MCF 10A (cell line): ENCODE measurements around the gene FBLN2. TPM values are rescaled to one million over a fixed set of nuclear protein-coding genes. Genes with fewer than 3 reads are reported as not detected.

Experiments
- BruUV-seq: library from RNA; stranded (reverse); fragments of 400-500 nt; replicated peaks from 2 replicates; lab custom pipeline; 2021; lab: Mats Ljungman, UMichigan
- CTCF ChIA-PET: fragments of 300-600 bp; sonication (Branson Sonifier 250); formaldehyde crosslinking; extraction: SDS; loops from one replicate; lab custom pipeline; 2021; ENCODE audit warnings: antibody characterized with exemption, inconsistent platforms; lab: Yijun Ruan, JAX
- POLR2A ChIA-PET: fragments of 300-600, 350-650 bp; sonication (Branson Sonifier 250); formaldehyde crosslinking; extraction: SDS; loops from one replicate; lab custom pipeline; 2020; ENCODE audit warnings: antibody characterized with exemption, inconsistent platforms; lab: Yijun Ruan, JAX
- DNase-seq: peaks from one replicate; pipeline ENCODE4 v3.0.0-alpha.2; 2018; ENCODE audit not compliant: unreplicated experiment
- H3K27ac Mint-ChIP-seq: one replicate; pipeline ENCODE4 v1.8.0; 2022; ENCODE audit warnings: mild to moderate bottlenecking, low read depth, mixed read lengths; ENCODE audit not compliant: unreplicated experiment
- H3K27me3 Mint-ChIP-seq: one replicate; pipeline ENCODE4 v1.8.0; 2022; ENCODE audit warnings: mixed read lengths; ENCODE audit not compliant: insufficient read depth, unreplicated experiment
- H3K36me3 Mint-ChIP-seq: one replicate; pipeline ENCODE4 v1.8.0; 2022; ENCODE audit warnings: mild to moderate bottlenecking, moderate library complexity, mixed read lengths; ENCODE audit not compliant: insufficient read depth, unreplicated experiment
- H3K4me1 Mint-ChIP-seq: one replicate; pipeline ENCODE4 v1.8.0; 2022; ENCODE audit warnings: mixed read lengths; ENCODE audit not compliant: insufficient read depth, unreplicated experiment
- H3K4me3 Mint-ChIP-seq: one replicate; pipeline ENCODE4 v1.8.0; 2022; ENCODE audit warnings: mild to moderate bottlenecking, moderate library complexity, mixed read lengths; ENCODE audit not compliant: unreplicated experiment
- H3K9me3 Mint-ChIP-seq: one replicate; pipeline ENCODE4 v1.8.0; 2022; ENCODE audit warnings: mixed read lengths; ENCODE audit not compliant: unreplicated experiment
- intact Hi-C: fragments of 100-400 bp; cut with micrococcal nuclease; formaldehyde crosslinking; loops from 2 replicates; pipeline ENCODE4 v1.14.1; 2022
- total RNA-seq: library from RNA; stranded (reverse); gene quantifications from 2 replicates; pipeline ENCODE4 v1.2.3, GENCODE V29; 2022
- TF ChIP-seq, protein P1 (sequence below): fragments of 200-600 bp; IDR thresholded peaks from one replicate; pipeline ENCODE4 v1.8.0; 2022; ENCODE audit warnings: antibody characterized with exemption, mild to moderate bottlenecking; ENCODE audit not compliant: unreplicated experiment

The FBLN2 gene
- total RNA-seq, 1 experiment from 2014 or later: not detected

DNA sequence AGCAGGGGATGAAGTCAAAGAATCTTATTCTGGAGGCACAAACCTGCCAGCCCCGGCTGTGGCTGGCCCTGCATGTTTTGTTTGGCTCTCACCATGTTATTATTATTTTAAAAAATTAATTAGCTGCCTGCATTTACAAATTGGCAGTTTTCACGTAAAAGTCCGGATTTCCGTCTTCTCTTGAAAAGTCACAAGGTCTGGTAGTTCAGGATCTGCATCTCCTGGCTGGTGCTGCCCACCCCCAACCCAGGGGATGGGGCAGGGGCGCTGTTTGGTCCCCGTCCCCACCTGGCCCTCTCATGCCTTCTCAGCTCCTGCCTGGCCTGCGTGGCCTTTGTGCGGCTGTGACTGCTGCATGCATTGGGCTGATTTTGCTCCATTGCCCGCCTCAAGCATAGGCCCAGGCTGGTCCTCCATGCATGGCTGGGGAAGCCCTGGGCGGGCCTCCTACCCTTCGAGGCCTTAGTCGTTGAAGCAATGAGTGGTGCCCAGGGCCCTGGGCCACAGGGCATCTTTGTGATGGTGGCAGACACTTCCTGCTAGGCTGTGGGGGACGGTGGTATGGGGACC lies 2.0 kb downstream of the FBLN2 start:
- Mint-ChIP-seq H3K27ac (no peak overlapping the region), H3K4me3 (no peak overlapping the region), H3K4me1 (peaks cover 9% of the 10 kb centered on the region), H3K27me3 (no peaks in the 10 kb centered on the region), H3K36me3 (peaks cover 6% of the 10 kb centered on the region), H3K9me3 (no peaks in the 10 kb centered on the region)
- TF ChIP-seq, protein P1, sequence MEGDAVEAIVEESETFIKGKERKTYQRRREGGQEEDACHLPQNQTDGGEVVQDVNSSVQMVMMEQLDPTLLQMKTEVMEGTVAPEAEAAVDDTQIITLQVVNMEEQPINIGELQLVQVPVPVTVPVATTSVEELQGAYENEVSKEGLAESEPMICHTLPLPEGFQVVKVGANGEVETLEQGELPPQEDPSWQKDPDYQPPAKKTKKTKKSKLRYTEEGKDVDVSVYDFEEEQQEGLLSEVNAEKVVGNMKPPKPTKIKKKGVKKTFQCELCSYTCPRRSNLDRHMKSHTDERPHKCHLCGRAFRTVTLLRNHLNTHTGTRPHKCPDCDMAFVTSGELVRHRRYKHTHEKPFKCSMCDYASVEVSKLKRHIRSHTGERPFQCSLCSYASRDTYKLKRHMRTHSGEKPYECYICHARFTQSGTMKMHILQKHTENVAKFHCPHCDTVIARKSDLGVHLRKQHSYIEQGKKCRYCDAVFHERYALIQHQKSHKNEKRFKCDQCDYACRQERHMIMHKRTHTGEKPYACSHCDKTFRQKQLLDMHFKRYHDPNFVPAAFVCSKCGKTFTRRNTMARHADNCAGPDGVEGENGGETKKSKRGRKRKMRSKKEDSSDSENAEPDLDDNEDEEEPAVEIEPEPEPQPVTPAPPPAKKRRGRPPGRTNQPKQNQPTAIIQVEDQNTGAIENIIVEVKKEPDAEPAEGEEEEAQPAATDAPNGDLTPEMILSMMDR: no peak
- ChIA-PET POLR2A (no interaction called here), CTCF (interaction anchor here (1.1 kb wide), 1 partner anchor 99 kb away, joined by 5 read pairs; no protein-coding TSS in a partner anchor)
- no TSS peak for BruUV-seq
- no peak for DNase-seq
- intact Hi-C loops: no loop called here

DNA sequence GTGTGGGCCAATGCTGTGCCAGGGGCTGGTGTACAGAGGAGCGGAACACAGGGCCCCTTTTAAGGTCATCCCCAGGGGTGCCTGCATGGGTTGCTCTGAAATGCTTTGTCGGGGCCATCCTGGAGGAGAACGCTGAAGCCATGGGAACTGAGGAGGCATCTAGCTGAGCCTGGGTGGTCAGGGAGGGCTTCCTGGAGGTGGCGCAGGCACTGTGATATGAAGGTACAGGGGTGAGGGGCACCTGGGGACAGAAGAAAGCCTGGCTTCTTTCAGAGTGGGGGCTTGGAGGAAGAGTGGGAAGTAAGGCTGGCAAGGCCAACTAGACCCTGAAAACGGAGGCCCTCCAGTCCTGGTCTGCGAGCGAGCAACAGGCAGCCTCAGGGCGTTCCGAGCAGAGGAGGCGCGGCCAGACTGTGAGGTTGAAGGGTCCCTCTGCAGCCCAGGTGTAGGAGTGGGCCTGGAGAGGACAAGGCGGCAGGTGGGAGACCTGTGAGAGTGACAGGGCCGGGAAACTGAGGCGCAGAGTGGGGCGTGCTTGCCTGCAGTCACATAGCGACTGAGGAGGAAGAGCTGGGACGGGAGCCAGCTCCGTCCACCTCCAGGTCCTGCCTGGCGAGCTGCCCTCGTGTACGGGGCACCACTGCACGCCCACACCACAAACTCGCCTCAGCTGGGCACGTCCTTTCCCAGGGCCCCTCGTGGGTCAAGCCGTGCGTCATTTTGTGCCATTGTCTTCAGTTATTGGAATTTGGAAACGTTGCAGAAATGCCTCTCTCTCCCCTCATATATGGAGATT lies 4.1 kb downstream of the FBLN2 start:
- Mint-ChIP-seq H3K9me3 (no peaks in the 10 kb centered on the region), H3K4me1 (peaks cover 5% of the 10 kb centered on the region), H3K36me3 (peaks cover 6% of the 10 kb centered on the region), H3K27me3 (no peaks in the 10 kb centered on the region), H3K27ac (no peak overlapping the region), H3K4me3 (no peak overlapping the region)
- no TSS peak for BruUV-seq
- POLR2A ChIA-PET: no interaction called here
- CTCF ChIA-PET: no interaction called here
- TF ChIP-seq, protein P1: no peak
- intact Hi-C loops: no loop called here
- DNase-seq: peak; percentile 10

DNA sequence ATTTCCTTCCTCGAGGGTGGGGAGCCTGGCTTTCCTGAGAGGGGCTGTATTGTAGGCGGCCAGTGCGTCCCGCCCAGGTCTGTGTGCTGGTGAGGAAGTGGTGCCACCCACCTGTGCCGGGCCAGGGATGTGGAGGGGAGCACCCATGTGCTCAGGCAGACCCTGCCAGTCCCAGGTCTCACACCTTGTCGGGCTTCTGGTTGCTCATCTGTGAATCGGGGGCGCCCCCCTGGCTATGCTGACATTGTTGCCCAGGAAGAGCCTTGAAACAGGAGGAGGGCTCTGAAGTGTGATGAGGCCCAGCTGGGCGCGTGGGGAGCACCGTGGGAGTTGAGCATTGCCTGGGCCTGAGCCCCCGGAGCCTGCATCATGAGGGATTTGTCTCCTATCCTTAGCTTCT lies 4.8 kb downstream of the FBLN2 start:
- Mint-ChIP-seq H3K4me3 (no peak overlapping the region), H3K36me3 (peaks cover 6% of the 10 kb centered on the region), H3K27ac (no peak overlapping the region), H3K27me3 (no peaks in the 10 kb centered on the region), H3K4me1 (no peaks in the 10 kb centered on the region), H3K9me3 (no peaks in the 10 kb centered on the region)
- POLR2A ChIA-PET: no interaction called here
- no TSS peak for BruUV-seq
- TF ChIP-seq, protein P1: no peak
- CTCF ChIA-PET: no interaction called here
- no peak for DNase-seq
- intact Hi-C loops: no loop called here

DNA sequence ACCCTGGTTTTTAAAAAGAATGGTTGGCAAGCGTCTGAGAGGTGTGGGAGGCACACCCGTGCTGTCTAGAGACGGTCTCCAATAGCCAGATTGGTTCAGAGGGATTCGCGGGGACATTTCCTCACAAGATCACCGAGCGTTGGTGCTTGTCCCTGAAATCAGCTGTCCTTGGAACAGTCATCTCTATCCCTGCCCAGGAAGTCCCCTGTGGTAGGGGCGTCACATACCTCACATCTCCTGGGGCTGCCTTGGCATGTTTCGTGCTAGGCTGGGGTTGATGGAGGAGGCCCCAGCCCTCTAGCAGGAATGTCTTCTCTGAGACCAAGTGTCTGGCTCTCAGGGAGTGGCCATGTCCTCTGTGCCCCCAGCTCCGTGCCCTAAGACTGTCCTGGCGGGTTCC lies 6.8 kb downstream of the FBLN2 start:
- Mint-ChIP-seq H3K27ac (no peak overlapping the region), H3K9me3 (no peaks in the 10 kb centered on the region), H3K36me3 (peaks cover 6% of the 10 kb centered on the region), H3K4me3 (no peak overlapping the region), H3K27me3 (no peaks in the 10 kb centered on the region), H3K4me1 (peaks cover 15% of the 10 kb centered on the region)
- ChIA-PET POLR2A (no interaction called here), CTCF (interaction anchor here (0.6 kb wide), 1 partner anchor 67 kb away, joined by 3 read pairs; no protein-coding TSS in a partner anchor)
- intact Hi-C loops: no loop called here
- TF ChIP-seq, protein P1: no peak
- no TSS peak for BruUV-seq
- DNase-seq: no peak
